HepG2 (cell line): ENCODE measurements around the gene TRIAP1. TPM values are rescaled to one million over a fixed set of nuclear protein-coding genes. Genes with fewer than 3 reads are reported as not detected.

Source experiments
- ASH2L ChIP-seq: fragments of 300-600, 200-600 bp; sonication (generic); IDR thresholded peaks from 2 replicates; pipeline ENCODE4 v1.7.0; 2017; ENCODE audit warnings: low read depth, mild to moderate bottlenecking, moderate library complexity, mixed read lengths, low read length; ENCODE audit not compliant: insufficient read length
- DNMT3B ChIP-seq: conservative IDR thresholded peaks from 2 replicates; pipeline ENCODE4 v1.6.1; 2016; ENCODE audit warnings: missing biosample characterization, control low read depth
- EZH2 ChIP-seq: conservative IDR thresholded peaks from 2 replicates; pipeline ENCODE4 v1.6.1; 2012; ENCODE audit warnings: mild to moderate bottlenecking, low read depth, low read length, moderate library complexity
- GTF2F1 ChIP-seq: fragments of 150-350 bp; IDR thresholded peaks from 2 replicates; pipeline ENCODE4 v1.6.1; 2014; ENCODE audit warnings: low read length
- HNF4A ChIP-seq: sonication (generic); formaldehyde crosslinking; IDR thresholded peaks from 2 replicates; pipeline ENCODE4 v1.4.0; 2020; ENCODE audit warnings: missing genetic modification reagents
- HNRNPH1 ChIP-seq: fragments of 200-400 bp; formaldehyde crosslinking; optimal IDR thresholded peaks from 2 replicates; pipeline ENCODE3; 2017; ENCODE audit warnings: mild to moderate bottlenecking, low read depth, low read length
- MXI1 ChIP-seq: IDR thresholded peaks from 3 replicates; pipeline ENCODE4 v1.6.1; 2012; ENCODE audit warnings: low read depth, low read length, inconsistent platforms, borderline replicate concordance
- PCBP2 ChIP-seq: fragments of 200-400 bp; formaldehyde crosslinking; optimal IDR thresholded peaks from 2 replicates; pipeline ENCODE3; 2018; ENCODE audit warnings: low read length, low read depth; ENCODE audit not compliant: poor library complexity, severe bottlenecking
- PHF8 ChIP-seq: sonication (generic); formaldehyde crosslinking; IDR thresholded peaks from 2 replicates; pipeline ENCODE4 v1.5.0; 2020; ENCODE audit warnings: missing genetic modification reagents
- PRDM4 ChIP-seq: sonication (generic); formaldehyde crosslinking; IDR thresholded peaks from 2 replicates; pipeline ENCODE4 v1.9.0; 2021; ENCODE audit warnings: missing genetic modification reagents, borderline replicate concordance
- RFXAP ChIP-seq: sonication (generic); formaldehyde crosslinking; IDR thresholded peaks from 2 replicates; pipeline ENCODE4 v1.4.0; 2020; ENCODE audit warnings: missing genetic modification reagents, borderline replicate concordance
- SETDB1 ChIP-seq: sonication (generic); formaldehyde crosslinking; IDR thresholded peaks from 2 replicates; pipeline ENCODE4 v1.5.1; 2020; ENCODE audit warnings: missing genetic modification reagents, mild to moderate bottlenecking, borderline replicate concordance
- SRSF1 ChIP-seq: fragments of 200-400 bp; formaldehyde crosslinking; optimal IDR thresholded peaks from 2 replicates; pipeline ENCODE3; 2017; ENCODE audit warnings: mild to moderate bottlenecking, low read depth, low read length, moderate library complexity
- SUZ12 ChIP-seq: fragments of 150-350 bp; IDR thresholded peaks from 2 replicates; pipeline ENCODE4 v1.6.1; 2014; ENCODE audit warnings: low read depth, low read length
- TERF1 ChIP-seq: sonication (generic); formaldehyde crosslinking; IDR thresholded peaks from 2 replicates; pipeline ENCODE4 v1.8.0; 2022; ENCODE audit warnings: mild to moderate bottlenecking, missing genetic modification reagents, moderate library complexity
- THAP7 ChIP-seq: sonication (generic); formaldehyde crosslinking; IDR thresholded peaks from 2 replicates; pipeline ENCODE4 v1.8.1; 2023; ENCODE audit warnings: mild to moderate bottlenecking, missing genetic modification reagents
- ZMAT3 ChIP-seq: sonication (generic); formaldehyde crosslinking; conservative IDR thresholded peaks from 2 replicates; pipeline ENCODE4 v1.7.0; 2021; ENCODE audit warnings: missing genetic modification reagents
- ZNF30 ChIP-seq: sonication (generic); formaldehyde crosslinking; IDR thresholded peaks from 2 replicates; pipeline ENCODE4 v1.5.0; 2020; ENCODE audit warnings: mild to moderate bottlenecking, missing genetic modification reagents
- ZNF503 ChIP-seq: sonication (generic); formaldehyde crosslinking; IDR thresholded peaks from 2 replicates; pipeline ENCODE4 v1.4.0; 2020; ENCODE audit warnings: missing genetic modification reagents
- ZNF546 ChIP-seq: sonication (generic); formaldehyde crosslinking; conservative IDR thresholded peaks from 2 replicates; pipeline ENCODE4 v1.8.1; 2023; ENCODE audit warnings: mild to moderate bottlenecking, missing genetic modification reagents
- ZNF616 ChIP-seq: sonication (generic); formaldehyde crosslinking; IDR thresholded peaks from 2 replicates; pipeline ENCODE4 v1.5.0; 2020; ENCODE audit warnings: low read depth, mild to moderate bottlenecking, missing genetic modification reagents
- ZNF766 ChIP-seq: sonication (generic); formaldehyde crosslinking; IDR thresholded peaks from 2 replicates; pipeline ENCODE4 v1.5.0; 2020; ENCODE audit warnings: missing genetic modification reagents, borderline replicate concordance
- ZNF841 ChIP-seq: sonication (generic); formaldehyde crosslinking; IDR thresholded peaks from 2 replicates; pipeline ENCODE4 v1.8.1; 2023; ENCODE audit warnings: missing genetic modification reagents, borderline replicate concordance
- polyA plus RNA-seq, 8 experiments: library from polyadenylated mRNA; depleted of rRNA in 3 of 8; stranded (reverse) in 7 of 8; unstranded in 1 of 8; fragments of >200 nt; fragmentation: Illumina TruSeq in 4 of 8; extraction: Trizol in 4 of 8; gene quantifications; 2 replicates each; pipeline versions ENCODE4 v1.2.1 to v1.2.3, GENCODE V29; 2011 to 2016; ENCODE audit warnings: low read depth in 4 of 8, missing spikeins in 1 of 8, mixed read lengths in 1 of 8; ENCODE audit not compliant: insufficient read depth in 1 of 8
- total RNA-seq, 5 experiments: library from RNA; depleted of rRNA; stranded (reverse); fragments of >200 nt; fragmentation: Illumina TruSeq; extraction: Trizol; gene quantifications; 2 replicates each; pipeline ENCODE4 v1.2.3, GENCODE V29; 2016; ENCODE audit warnings: low read depth in 1 of 5

TRIAP1 gene
- total and polyA plus RNA-seq, 2 of the 13 experiments (the other 11 are each of a cell fraction or from before 2014, with no cell fraction given) = 55.0 to 117 TPM

GRCh38 chr12:120469450-120470149, 23.4 kb upstream of the TRIAP1 start, which contains the start of gene SRSF9 (continued):
- peak; percentile 88 for TF ChIP-seq PHF8 (CRISPR knock-in tag)
- no peak for TF ChIP-seq ZNF841 (CRISPR knock-in tag)
- no peak for TF ChIP-seq SETDB1 (CRISPR knock-in tag)
- no peak for TF ChIP-seq GTF2F1
- TF ChIP-seq PCBP2 = no peak
- TF ChIP-seq SUZ12 = peak; percentile 49; the same call in 1 of the 2 replicates
- TF ChIP-seq EZH2 = no peak
- TF ChIP-seq RFXAP (CRISPR knock-in tag) = no peak
- no peak for TF ChIP-seq SRSF1
- TF ChIP-seq ZNF616 (CRISPR knock-in tag) = peak; percentile 70; the same call in 1 of the 2 replicates
- no peak for TF ChIP-seq THAP7 (CRISPR knock-in tag)
- TF ChIP-seq ZMAT3 = peak; percentile 71
- TF ChIP-seq PRDM4 = no peak
- 0 out of 2 replicates have a peak, but pooled peaks have one; percentile 6 for TF ChIP-seq ZNF30 (CRISPR knock-in tag)
- TF ChIP-seq TERF1 (CRISPR knock-in tag) = no peak
- TF ChIP-seq ZNF766 (CRISPR knock-in tag) = peak; percentile 75; the same call in 1 of the 2 replicates
- TF ChIP-seq MXI1 = peak; percentile 93; the same call in 2 of the 3 replicates
- TF ChIP-seq HNRNPH1 = no peak
- TF ChIP-seq HNF4A = no peak
- TF ChIP-seq ASH2L = peak; percentile 73
- TF ChIP-seq DNMT3B (CRISPR knock-in tag) = peak; percentile 67; the same call in 1 of the 2 replicates
- TF ChIP-seq ZNF546 = 0 out of 2 replicates have a peak, but pooled peaks have one; percentile 16
- TF ChIP-seq ZNF503 (CRISPR knock-in tag) = no peak
